Esophagus muscularis mucosa (tissue), 4 donors: ENCODE measurements around the gene GLT1D1. TPM values are rescaled to one million over a fixed set of nuclear protein-coding genes. Genes with fewer than 3 reads are reported as not detected.
"Not testable (repeated sequence)": the region's sequence is repeated elsewhere in the genome, so short reads cannot be mapped to it uniquely, and the experiment has no call there.

Source experiments
- DNase-seq: peaks from one replicate; pipeline ENCODE4 v3.0.0-alpha.2; 2017; ENCODE audit errors: extremely low spot score
- H3K27ac ChIP-seq, 4 donors: fragments of 200-600 bp; sonication (generic); replicated peaks in 1 of 4; 1 replicate in 3 of 4; 2 replicates in 1 of 4; pipeline ENCODE4 v1.5.1; 2016 to 2019; ENCODE audit warnings: mild to moderate bottlenecking in 1 of 4
- H3K27me3 ChIP-seq, 4 donors: fragments of 200-600 bp; sonication (generic); one replicate each; pipeline versions ENCODE4 v1.5.1 to v1.6.0; 2016 to 2019
- H3K36me3 ChIP-seq, 4 donors: fragments of 200-600 bp; sonication (generic); one replicate each; pipeline ENCODE4 v1.5.1; 2016 to 2019
- H3K4me1 ChIP-seq, 4 donors: fragments of 200-600 bp; sonication (generic); one replicate each; pipeline ENCODE4 v1.5.1; 2016 to 2019
- H3K4me3 ChIP-seq, 4 donors: fragments of 200-600 bp; sonication (generic); 1 replicate in 2 of 4; 2 replicates in 2 of 4; pipeline ENCODE4 v1.5.1; 2016 to 2019; ENCODE audit warnings: mild to moderate bottlenecking in 4 of 4, moderate library complexity in 1 of 4
- H3K9me3 ChIP-seq, 4 donors: fragments of 200-600 bp; sonication (generic); 1 replicate in 3 of 4; 2 replicates in 1 of 4; pipeline ENCODE4 v1.5.1; 2016 to 2019
- CTCF ChIP-seq, 3 experiments: fragments of 200-600 bp in 2 of 3; fragments of 450-650 bp in 1 of 3; sonication (generic) in 2 of 3; IDR thresholded peaks; one replicate each; pipeline ENCODE4 v1.5.1; 2017 to 2019; ENCODE audit warnings: antibody characterized with exemption in 3 of 3, mild to moderate bottlenecking in 2 of 3, moderate library complexity in 1 of 3
- EP300 ChIP-seq: sonication (generic); formaldehyde crosslinking; IDR thresholded peaks from one replicate; pipeline ENCODE4 v1.6.1; 2017; ENCODE audit warnings: antibody characterized with exemption
- POLR2A ChIP-seq: fragments of 450-650 bp; IDR thresholded peaks from one replicate; pipeline ENCODE4 v1.6.1; 2017; ENCODE audit warnings: antibody characterized with exemption, moderate library complexity, mild to moderate bottlenecking, low read depth
- POLR2AphosphoS5 ChIP-seq, 2 donors: sonication (generic); formaldehyde crosslinking; IDR thresholded peaks; one replicate each; pipeline ENCODE4 v1.6.1; 2017; ENCODE audit warnings: antibody characterized with exemption in 2 of 2
- WGBS: methylation state at CpG from one replicate; pipeline ENCODE4 v1.1.5; 2018; 5-methylcytosine and 5-hydroxymethylcytosine counted together
- intact Hi-C: fragments of 100-400 bp; cut with DNase I; formaldehyde crosslinking; loops from one replicate; pipeline ENCODE4 v1.15.1; 2023
- total RNA-seq, 4 donors: library from RNA; depleted of rRNA; stranded (reverse); fragments of >200 nt; gene quantifications; one replicate each; pipeline versions ENCODE4 v1.1.0 to v1.2.1, GENCODE V29; 2016

The GLT1D1 gene
- total RNA-seq, 4 donors from 2014 or later: under 0.01 to 1.5 (median 0.32) TPM

- Histone ChIP-seq H3K4me3 (no peak overlapping the region), H3K4me1 (no peaks in the 10 kb centered on the region), H3K9me3 (no peaks in the 10 kb centered on the region), H3K36me3 (no peaks in the 10 kb centered on the region), H3K27me3 (no peaks in the 10 kb centered on the region), H3K27ac (no peak overlapping the region)
- intact Hi-C loops: no loop called here
- DNase-seq: no peak
- WGBS: 40% methylated on average over 8 of the region's 8 CpGs
- no peak for TF ChIP-seq POLR2A
- no peak for TF ChIP-seq CTCF (IDR thresholded peaks at IDR 0.05)
- no peak for TF ChIP-seq EP300
- TF ChIP-seq POLR2AphosphoS5 (IDR thresholded peaks at IDR 0.05): no peak
Observed at GRCh38 chr12:128840862-128841468, 12.3 kb upstream of the GLT1D1 start.

- H3K27me3 ChIP-seq: no peaks in the 10 kb centered on the region
- intact Hi-C loops: no loop called here
- 88% methylated on average over 11 of the region's 11 CpGs for WGBS
- H3K4me1 ChIP-seq: no peaks in the 10 kb centered on the region
- no peak overlapping the region for H3K4me3 ChIP-seq
- DNase-seq: no peak
- H3K27ac ChIP-seq: no peak overlapping the region
- no peaks in the 10 kb centered on the region for H3K9me3 ChIP-seq
- no peaks in the 10 kb centered on the region for H3K36me3 ChIP-seq
- TF ChIP-seq CTCF (IDR thresholded peaks at IDR 0.05) (no peak), POLR2A (no peak), EP300 (no peak), POLR2AphosphoS5 (IDR thresholded peaks at IDR 0.05) (no peak)
Observed at GRCh38 chr12:128842579-128842978, 10.7 kb upstream of the GLT1D1 start.

GRCh38 chr12:128843538-128843937 lies 9.7 kb upstream of the GLT1D1 start:
- 87% methylated on average over 4 of the region's 4 CpGs for WGBS
- H3K4me3 ChIP-seq: no peak overlapping the region
- TF ChIP-seq EP300 (no peak), CTCF (IDR thresholded peaks at IDR 0.05) (no peak), POLR2A (no peak), POLR2AphosphoS5 (IDR thresholded peaks at IDR 0.05) (no peak)
- H3K27me3 ChIP-seq: no peaks in the 10 kb centered on the region
- DNase-seq: no peak
- no peak overlapping the region for H3K27ac ChIP-seq
- H3K36me3 ChIP-seq: no peaks in the 10 kb centered on the region
- H3K9me3 ChIP-seq: no peaks in the 10 kb centered on the region
- H3K4me1 ChIP-seq: no peaks in the 10 kb centered on the region
- intact Hi-C loops: no loop called here

- DNase-seq: no peak
- Histone ChIP-seq H3K4me3 (no peak overlapping the region), H3K9me3 (no peaks in the 10 kb centered on the region), H3K4me1 (no peaks in the 10 kb centered on the region), H3K27me3 (no peaks in the 10 kb centered on the region), H3K27ac (no peak overlapping the region), H3K36me3 (no peaks in the 10 kb centered on the region)
- TF ChIP-seq EP300 (no peak), POLR2A (no peak), CTCF (IDR thresholded peaks at IDR 0.05) (no peak), POLR2AphosphoS5 (IDR thresholded peaks at IDR 0.05) (no peak)
- 52% methylated on average over 8 of the region's 11 CpGs for WGBS
- intact Hi-C loops: no loop called here
Observed at GRCh38 chr12:128844031-128844635, 9.1 kb upstream of the GLT1D1 start.

- WGBS: 93% methylated on average over 21 of the region's 27 CpGs
- intact Hi-C loops, DNase-seq: not testable (repeated sequence)
Observed at GRCh38 chr12:128846671-128847070, 6.6 kb upstream of the GLT1D1 start.

More at GRCh38 chr12:128846671-128847070, 6.6 kb upstream of the GLT1D1 start:
- H3K4me1 ChIP-seq, H3K27ac ChIP-seq, H3K27me3 ChIP-seq, H3K36me3 ChIP-seq, H3K4me3 ChIP-seq, H3K9me3 ChIP-seq: not testable (repeated sequence)
